Measurements from ENCODE around the gene ITPR1. TPM values are rescaled to one million over a fixed set of nuclear protein-coding genes. Genes with fewer than 3 reads are reported as not detected.

Gene ITPR1
- total RNA-seq, 2 donors from 2014 or later = 29.3 to 29.8 TPM

- intact Hi-C loops (cut with DNase I) = no loop called here
Measured at GRCh38 chr3:4543110-4543509, 50.0 kb downstream of the ITPR1 start.

GRCh38 chr3:4546346-4547178 is 53.4 kb downstream of the ITPR1 start:
- Histone ChIP-seq H3K4me1 (peaks cover 20% of the 10 kb centered on the region), H3K36me3 (replicated peaks in 1 of 2; ENCODE audit: insufficient read depth in 1 of 2, low read depth in 2 of 2) (no peaks in the 10 kb centered on the region), H3K4me3 (no peak overlapping the region), H3K27me3 (no peaks in the 10 kb centered on the region), H3K27ac (peak overlapping the region in 1 of 4 donors; percentile 62), H3K9me3 (no peaks in the 10 kb centered on the region)
- WGBS, 2 donors = 75 to 81% methylated on average over 9 of the region's 9 CpGs
- DNase-seq = no peak
- TF ChIP-seq POLR2A (IDR thresholded peaks at IDR 0.05) = no peak
- TF ChIP-seq, protein P1, sequence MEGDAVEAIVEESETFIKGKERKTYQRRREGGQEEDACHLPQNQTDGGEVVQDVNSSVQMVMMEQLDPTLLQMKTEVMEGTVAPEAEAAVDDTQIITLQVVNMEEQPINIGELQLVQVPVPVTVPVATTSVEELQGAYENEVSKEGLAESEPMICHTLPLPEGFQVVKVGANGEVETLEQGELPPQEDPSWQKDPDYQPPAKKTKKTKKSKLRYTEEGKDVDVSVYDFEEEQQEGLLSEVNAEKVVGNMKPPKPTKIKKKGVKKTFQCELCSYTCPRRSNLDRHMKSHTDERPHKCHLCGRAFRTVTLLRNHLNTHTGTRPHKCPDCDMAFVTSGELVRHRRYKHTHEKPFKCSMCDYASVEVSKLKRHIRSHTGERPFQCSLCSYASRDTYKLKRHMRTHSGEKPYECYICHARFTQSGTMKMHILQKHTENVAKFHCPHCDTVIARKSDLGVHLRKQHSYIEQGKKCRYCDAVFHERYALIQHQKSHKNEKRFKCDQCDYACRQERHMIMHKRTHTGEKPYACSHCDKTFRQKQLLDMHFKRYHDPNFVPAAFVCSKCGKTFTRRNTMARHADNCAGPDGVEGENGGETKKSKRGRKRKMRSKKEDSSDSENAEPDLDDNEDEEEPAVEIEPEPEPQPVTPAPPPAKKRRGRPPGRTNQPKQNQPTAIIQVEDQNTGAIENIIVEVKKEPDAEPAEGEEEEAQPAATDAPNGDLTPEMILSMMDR (IDR thresholded peaks at IDR 0.05) = no peak
- intact Hi-C loops (cut with DNase I) = no loop called here
- ATAC-seq = no peak

More at GRCh38 chr3:4543110-4543509, 50.0 kb downstream of the ITPR1 start:
- Histone ChIP-seq H3K9me3 (no peaks in the 10 kb centered on the region), H3K27ac (no peak overlapping the region), H3K36me3 (replicated peaks in 1 of 2; ENCODE audit: insufficient read depth in 1 of 2, low read depth in 2 of 2) (no peaks in the 10 kb centered on the region), H3K4me3 (no peak overlapping the region), H3K4me1 (peaks cover 5% of the 10 kb centered on the region), H3K27me3 (no peaks in the 10 kb centered on the region)
- 47 to 51% methylated on average over 2 of the region's 2 CpGs for WGBS, 2 donors
- TF ChIP-seq POLR2A (IDR thresholded peaks at IDR 0.05) = no peak
- TF ChIP-seq, protein P1 (IDR thresholded peaks at IDR 0.05) = no peak
- no peak for DNase-seq
- no peak for ATAC-seq

DNA sequence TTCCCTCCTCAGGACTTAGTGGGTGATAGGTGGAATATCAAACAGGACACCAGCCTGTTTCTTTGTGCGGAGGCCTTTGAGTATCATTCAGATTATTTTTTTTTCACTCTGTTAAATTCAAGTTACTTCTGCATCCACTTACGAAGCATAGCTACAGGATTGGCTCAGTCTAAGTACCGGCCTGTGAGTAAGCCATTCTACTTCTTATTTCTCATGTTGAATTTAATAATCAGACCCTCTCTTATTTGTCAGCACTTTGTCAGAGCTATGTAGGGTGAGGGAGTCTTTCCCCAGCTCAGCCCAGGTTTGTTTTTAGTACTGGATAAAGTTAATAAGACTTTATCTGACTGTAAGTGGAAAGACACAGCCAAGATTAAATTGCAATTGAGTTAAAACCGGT is 54.7 kb downstream of the ITPR1 start:
- H3K36me3 ChIP-seq (replicated peaks in 1 of 2; ENCODE audit: insufficient read depth in 1 of 2, low read depth in 2 of 2) = no peaks in the 10 kb centered on the region
- no peaks in the 10 kb centered on the region for H3K27me3 ChIP-seq
- peak overlapping the region in 3 of 4 donors; percentile 22 to 62 (median 44) for H3K27ac ChIP-seq
- intact Hi-C loops (cut with DNase I) = no loop called here
- no peak for TF ChIP-seq POLR2A (IDR thresholded peaks at IDR 0.05)
- TF ChIP-seq, protein P1 (IDR thresholded peaks at IDR 0.05) = no peak
- no peaks in the 10 kb centered on the region for H3K9me3 ChIP-seq
- H3K4me1 ChIP-seq = peaks cover 20% of the 10 kb centered on the region
- ATAC-seq (no peak), DNase-seq (no peak)
- H3K4me3 ChIP-seq = no peak overlapping the region
- 60 to 70% methylated on average over 4 of the region's 4 CpGs for WGBS, 2 donors

DNA sequence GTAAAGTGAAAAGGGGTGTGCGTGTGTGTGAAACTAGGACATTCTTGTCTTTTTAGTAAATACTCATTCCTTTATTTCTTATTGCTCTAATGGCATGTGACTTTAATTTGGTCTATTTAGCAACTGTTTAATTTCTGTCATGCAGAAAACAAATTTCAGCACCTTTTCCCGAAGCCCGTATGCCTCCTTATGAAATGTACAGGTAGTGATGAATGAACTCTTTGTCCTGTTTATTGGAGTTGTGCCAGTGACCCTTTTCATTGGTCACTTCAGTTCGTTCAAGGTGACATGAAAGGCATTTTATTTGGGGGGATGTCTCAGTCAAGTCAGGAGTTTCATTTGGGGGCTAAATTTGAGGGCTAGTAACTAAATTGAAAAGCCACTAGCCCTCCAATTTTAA is 55.2 kb downstream of the ITPR1 start:
- Histone ChIP-seq H3K4me1 (peaks cover 20% of the 10 kb centered on the region), H3K27me3 (no peaks in the 10 kb centered on the region), H3K9me3 (no peaks in the 10 kb centered on the region), H3K27ac (peak overlapping the region in 3 of 4 donors; percentile 22 to 62 (median 44)), H3K36me3 (replicated peaks in 1 of 2; ENCODE audit: insufficient read depth in 1 of 2, low read depth in 2 of 2) (no peaks in the 10 kb centered on the region), H3K4me3 (no peak overlapping the region)
- TF ChIP-seq, protein P1 (IDR thresholded peaks at IDR 0.05) = no peak
- TF ChIP-seq POLR2A (IDR thresholded peaks at IDR 0.05) = no peak
- peak; percentile 58 for ATAC-seq
- intact Hi-C loops (cut with DNase I) = no loop called here
- DNase-seq = peak in 1 of 4 donors; percentile 32
- WGBS, 2 donors = 35 to 54% methylated on average over 4 of the region's 4 CpGs
